Neural cell (in vitro differentiated cells): Measurements from ENCODE around the gene ALKBH3. TPM values are rescaled to one million over a fixed set of nuclear protein-coding genes. Genes with fewer than 3 reads are reported as not detected.

Experiments
- H2AFZ ChIP-seq: fragments of 200-600, 300-800 bp; sonication (generic), shearing (Covaris generic); 2 replicates; pipeline ENCODE4 v1.6.0; 2014; ENCODE audit warnings: low read depth, mild to moderate bottlenecking, antibody characterized with exemption, low read length, moderate library complexity
- H3F3A ChIP-seq: fragments of 200-600 bp; shearing (Covaris generic); 2 replicates; pipeline ENCODE4 v1.6.1; 2016; ENCODE audit warnings: mild to moderate bottlenecking, moderate library complexity, mixed read lengths, antibody characterized with exemption, low read length; ENCODE audit not compliant: insufficient read depth, poor library complexity, severe bottlenecking
- H3K27ac ChIP-seq: fragments of 200-600, 300-800 bp; sonication (generic), shearing (Covaris generic); 2 replicates; pipeline ENCODE4 v1.5.1; 2014; ENCODE audit warnings: mild to moderate bottlenecking, low read length, moderate library complexity
- H3K27me3 ChIP-seq: fragments of 300-800, 200-600 bp; sonication (generic), shearing (Covaris generic); 2 replicates; pipeline ENCODE4 v1.6.0; 2014; ENCODE audit warnings: mild to moderate bottlenecking, low read depth, low read length, moderate library complexity; ENCODE audit not compliant: insufficient read depth
- H3K36me3 ChIP-seq: fragments of 300-800, 200-600 bp; sonication (generic), shearing (Covaris generic); 2 replicates; pipeline ENCODE4 v1.5.1; 2014; ENCODE audit warnings: mild to moderate bottlenecking, antibody characterized with exemption, low read length, moderate library complexity; ENCODE audit not compliant: insufficient read depth
- H3K4me2 ChIP-seq: fragments of 300-800, 200-600 bp; sonication (generic), shearing (Covaris generic); 2 replicates; pipeline ENCODE4 v1.6.0; 2014; ENCODE audit warnings: mild to moderate bottlenecking, low read length
- H3K4me3 ChIP-seq: fragments of 300-800, 200-600 bp; sonication (generic), shearing (Covaris generic); 2 replicates; pipeline ENCODE4 v1.5.1; 2014; ENCODE audit warnings: mild to moderate bottlenecking, low read length, moderate library complexity
- H3K79me2 ChIP-seq: fragments of 200-600 bp; shearing (Covaris generic); replicated peaks from 2 replicates; pipeline ENCODE4 v1.6.0; 2014; ENCODE audit warnings: mild to moderate bottlenecking, low read length, moderate library complexity; ENCODE audit not compliant: insufficient read depth
- H3K9ac ChIP-seq: fragments of 300-800, 200-600 bp; sonication (generic), shearing (Covaris generic); 2 replicates; pipeline ENCODE4 v1.6.1; 2016; ENCODE audit warnings: mild to moderate bottlenecking, low read length, mixed read lengths
- H3K9me2 ChIP-seq: fragments of 200-600 bp; shearing (Covaris generic); 2 replicates; pipeline ENCODE4 v1.6.1; 2016; ENCODE audit warnings: mild to moderate bottlenecking, low read length, mixed read lengths; ENCODE audit not compliant: insufficient read depth
- H3K9me3 ChIP-seq: fragments of 200-600, 300-800 bp; sonication (generic), shearing (Covaris generic); 2 replicates; pipeline ENCODE4 v1.6.1; 2016; ENCODE audit warnings: mild to moderate bottlenecking, mixed run types, low read length, moderate library complexity, mixed read lengths
- H4K20me1 ChIP-seq: fragments of 200-600 bp; shearing (Covaris generic); 2 replicates; pipeline ENCODE4 v1.6.1; 2016; ENCODE audit warnings: mild to moderate bottlenecking, mixed run types; ENCODE audit not compliant: insufficient read depth
- EP300 ChIP-seq: fragments of 450-650 bp; conservative IDR thresholded peaks from 2 replicates; pipeline ENCODE4 v1.6.1; 2014; ENCODE audit warnings: antibody characterized with exemption, mild to moderate bottlenecking, moderate library complexity; ENCODE audit not compliant: poor library complexity, severe bottlenecking
- EZH2 ChIP-seq: fragments of 200-600, 300-800 bp; shearing (Covaris generic), sonication (generic); IDR thresholded peaks from 2 replicates; pipeline ENCODE4 v1.6.1; 2014; ENCODE audit warnings: antibody characterized with exemption, low read length, borderline replicate concordance, mild to moderate bottlenecking; ENCODE audit not compliant: insufficient read depth, poor library complexity, severe bottlenecking
- MXI1 ChIP-seq: fragments of 450-650 bp; conservative IDR thresholded peaks from 2 replicates; pipeline ENCODE4 v1.6.1; 2014; ENCODE audit warnings: antibody characterized with exemption, mild to moderate bottlenecking; ENCODE audit not compliant: poor library complexity, severe bottlenecking
- POLR2AphosphoS5 ChIP-seq: IDR thresholded peaks from 2 replicates; pipeline ENCODE4 v1.6.1; 2012
- RAD21 ChIP-seq: fragments of 450-650 bp; conservative IDR thresholded peaks from 2 replicates; pipeline ENCODE4 v1.6.1; 2014; ENCODE audit warnings: antibody characterized with exemption, mild to moderate bottlenecking, moderate library complexity
- SMC3 ChIP-seq: fragments of 450-650 bp; conservative IDR thresholded peaks from 2 replicates; pipeline ENCODE4 v1.6.1; 2014; ENCODE audit warnings: antibody characterized with exemption, mild to moderate bottlenecking, moderate library complexity; ENCODE audit not compliant: poor library complexity
- TAF1 ChIP-seq: IDR thresholded peaks from 2 replicates; pipeline ENCODE4 v1.6.1; 2012; ENCODE audit warnings: low read depth
- polyA plus RNA-seq: library from polyadenylated mRNA; depleted of rRNA; stranded (reverse); fragments of >200 nt; gene quantifications from 2 replicates; pipeline ENCODE4 v1.2.3, GENCODE V29; 2014
- TF ChIP-seq, protein P1 (sequence below): fragments of 450-650 bp; IDR thresholded peaks from 2 replicates; pipeline ENCODE4 v1.5.1; 2014; ENCODE audit warnings: antibody characterized with exemption, mild to moderate bottlenecking, moderate library complexity; ENCODE audit not compliant: poor library complexity, severe bottlenecking
- TF ChIP-seq, protein P2 (sequence below): IDR thresholded peaks from 2 replicates; pipeline ENCODE4 v1.6.1; 2012; ENCODE audit warnings: borderline replicate concordance

ALKBH3 gene
- polyA plus RNA-seq, 1 donor from 2014 or later, result 27.0 TPM

DNA sequence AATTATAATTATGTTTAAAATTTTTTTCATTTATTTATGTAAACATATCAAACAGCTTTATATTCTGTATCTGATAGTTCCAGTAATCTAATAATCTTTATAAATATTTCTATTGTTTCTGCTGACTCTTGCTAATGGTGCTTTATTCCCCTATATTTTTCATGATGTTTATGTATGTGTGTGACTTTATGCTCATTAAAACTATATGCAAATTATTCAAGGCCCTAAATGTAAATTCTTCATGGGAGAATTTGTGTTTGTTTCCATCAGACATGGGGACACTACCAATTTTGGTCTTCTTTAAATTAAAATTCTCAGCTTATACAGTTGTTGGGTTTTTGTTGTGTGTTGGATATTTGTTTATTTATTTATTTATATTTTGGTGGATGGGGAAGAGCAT is 13.7 kb upstream of the ALKBH3 start:
- H3K79me2 ChIP-seq, result no peaks in the 10 kb centered on the region
- no peak overlapping the region for H3K4me3 ChIP-seq
- no peaks in the 10 kb centered on the region for H3K27me3 ChIP-seq
- no peak overlapping the region for H3K9ac ChIP-seq
- TF ChIP-seq, protein P1, sequence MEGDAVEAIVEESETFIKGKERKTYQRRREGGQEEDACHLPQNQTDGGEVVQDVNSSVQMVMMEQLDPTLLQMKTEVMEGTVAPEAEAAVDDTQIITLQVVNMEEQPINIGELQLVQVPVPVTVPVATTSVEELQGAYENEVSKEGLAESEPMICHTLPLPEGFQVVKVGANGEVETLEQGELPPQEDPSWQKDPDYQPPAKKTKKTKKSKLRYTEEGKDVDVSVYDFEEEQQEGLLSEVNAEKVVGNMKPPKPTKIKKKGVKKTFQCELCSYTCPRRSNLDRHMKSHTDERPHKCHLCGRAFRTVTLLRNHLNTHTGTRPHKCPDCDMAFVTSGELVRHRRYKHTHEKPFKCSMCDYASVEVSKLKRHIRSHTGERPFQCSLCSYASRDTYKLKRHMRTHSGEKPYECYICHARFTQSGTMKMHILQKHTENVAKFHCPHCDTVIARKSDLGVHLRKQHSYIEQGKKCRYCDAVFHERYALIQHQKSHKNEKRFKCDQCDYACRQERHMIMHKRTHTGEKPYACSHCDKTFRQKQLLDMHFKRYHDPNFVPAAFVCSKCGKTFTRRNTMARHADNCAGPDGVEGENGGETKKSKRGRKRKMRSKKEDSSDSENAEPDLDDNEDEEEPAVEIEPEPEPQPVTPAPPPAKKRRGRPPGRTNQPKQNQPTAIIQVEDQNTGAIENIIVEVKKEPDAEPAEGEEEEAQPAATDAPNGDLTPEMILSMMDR, result no peak
- TF ChIP-seq MXI1 (no peak), EZH2 (no peak), RAD21 (no peak), EP300 (no peak), SMC3 (no peak), TAF1 (no peak)
- no peaks in the 10 kb centered on the region for H4K20me1 ChIP-seq
- H3K9me3 ChIP-seq, result no peaks in the 10 kb centered on the region
- no peaks in the 10 kb centered on the region for H3F3A ChIP-seq
- H3K4me2 ChIP-seq, result no peak overlapping the region
- H3K9me2 ChIP-seq, result no peaks in the 10 kb centered on the region
- H3K36me3 ChIP-seq, result no peaks in the 10 kb centered on the region
- no peak overlapping the region for H2AFZ ChIP-seq
- H3K27ac ChIP-seq, result no peak overlapping the region

DNA sequence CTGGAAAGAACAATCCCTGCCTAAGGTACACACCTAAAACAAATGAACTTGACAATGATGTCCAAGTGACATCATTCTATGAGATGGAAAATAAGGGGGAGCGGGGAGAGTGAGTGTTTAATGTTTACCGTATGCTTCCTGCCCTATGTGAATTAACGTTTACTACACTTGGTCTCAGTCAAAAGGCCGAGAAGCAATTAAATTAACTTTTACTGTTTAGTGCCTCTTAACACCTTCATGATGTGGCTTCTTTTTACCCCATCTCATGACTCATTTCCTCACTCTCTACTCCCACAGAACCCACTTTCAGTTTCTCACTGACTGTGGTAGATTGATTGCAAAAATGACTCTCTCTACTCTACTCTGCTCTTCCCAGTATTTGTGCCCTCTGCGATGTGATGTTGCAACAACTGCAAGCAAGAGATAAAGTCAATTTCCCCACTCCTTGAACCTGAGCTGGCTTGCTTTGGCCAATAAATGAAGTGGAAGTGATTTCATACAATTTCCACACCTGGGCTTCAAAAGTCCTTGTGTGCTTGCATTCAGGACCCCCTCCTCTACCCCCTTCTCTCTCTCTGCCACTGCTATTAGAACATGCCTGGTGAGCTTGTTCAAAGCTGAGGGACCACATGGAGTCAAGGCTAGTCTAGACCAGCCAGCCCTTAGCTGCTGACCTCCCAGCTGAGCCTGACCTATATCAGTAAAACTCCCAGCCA is 11.6 kb upstream of the ALKBH3 start:
- no peak overlapping the region for H3K4me2 ChIP-seq
- H3K36me3 ChIP-seq, result no peaks in the 10 kb centered on the region
- TF ChIP-seq TAF1 (no peak), MXI1 (no peak), EZH2 (no peak), EP300 (no peak), SMC3 (no peak), RAD21 (no peak), POLR2AphosphoS5 (no peak)
- TF ChIP-seq, protein P1, result no peak
- TF ChIP-seq, protein P2, sequence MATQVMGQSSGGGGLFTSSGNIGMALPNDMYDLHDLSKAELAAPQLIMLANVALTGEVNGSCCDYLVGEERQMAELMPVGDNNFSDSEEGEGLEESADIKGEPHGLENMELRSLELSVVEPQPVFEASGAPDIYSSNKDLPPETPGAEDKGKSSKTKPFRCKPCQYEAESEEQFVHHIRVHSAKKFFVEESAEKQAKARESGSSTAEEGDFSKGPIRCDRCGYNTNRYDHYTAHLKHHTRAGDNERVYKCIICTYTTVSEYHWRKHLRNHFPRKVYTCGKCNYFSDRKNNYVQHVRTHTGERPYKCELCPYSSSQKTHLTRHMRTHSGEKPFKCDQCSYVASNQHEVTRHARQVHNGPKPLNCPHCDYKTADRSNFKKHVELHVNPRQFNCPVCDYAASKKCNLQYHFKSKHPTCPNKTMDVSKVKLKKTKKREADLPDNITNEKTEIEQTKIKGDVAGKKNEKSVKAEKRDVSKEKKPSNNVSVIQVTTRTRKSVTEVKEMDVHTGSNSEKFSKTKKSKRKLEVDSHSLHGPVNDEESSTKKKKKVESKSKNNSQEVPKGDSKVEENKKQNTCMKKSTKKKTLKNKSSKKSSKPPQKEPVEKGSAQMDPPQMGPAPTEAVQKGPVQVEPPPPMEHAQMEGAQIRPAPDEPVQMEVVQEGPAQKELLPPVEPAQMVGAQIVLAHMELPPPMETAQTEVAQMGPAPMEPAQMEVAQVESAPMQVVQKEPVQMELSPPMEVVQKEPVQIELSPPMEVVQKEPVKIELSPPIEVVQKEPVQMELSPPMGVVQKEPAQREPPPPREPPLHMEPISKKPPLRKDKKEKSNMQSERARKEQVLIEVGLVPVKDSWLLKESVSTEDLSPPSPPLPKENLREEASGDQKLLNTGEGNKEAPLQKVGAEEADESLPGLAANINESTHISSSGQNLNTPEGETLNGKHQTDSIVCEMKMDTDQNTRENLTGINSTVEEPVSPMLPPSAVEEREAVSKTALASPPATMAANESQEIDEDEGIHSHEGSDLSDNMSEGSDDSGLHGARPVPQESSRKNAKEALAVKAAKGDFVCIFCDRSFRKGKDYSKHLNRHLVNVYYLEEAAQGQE, result no peak
- H3F3A ChIP-seq, result no peaks in the 10 kb centered on the region
- no peak overlapping the region for H3K27ac ChIP-seq
- no peak overlapping the region for H3K9ac ChIP-seq
- H3K27me3 ChIP-seq, result no peaks in the 10 kb centered on the region
- no peak overlapping the region for H2AFZ ChIP-seq
- no peak overlapping the region for H3K4me3 ChIP-seq
- H3K9me3 ChIP-seq, result no peaks in the 10 kb centered on the region
- H3K9me2 ChIP-seq, result no peaks in the 10 kb centered on the region
- H3K79me2 ChIP-seq, result no peaks in the 10 kb centered on the region
- no peaks in the 10 kb centered on the region for H4K20me1 ChIP-seq
